NCI-H2029 treated with DMSO at 0.1 percent for 48 hours (cell line): Measurements from ENCODE around the gene MFSD11.
"Not testable (repeated sequence)": the region's sequence is repeated elsewhere in the genome, so short reads cannot be mapped to it uniquely, and the experiment has no call there.

Experiments
- DNase-seq: peaks from one replicate; lab custom pipeline; 2025; lab: John Stamatoyannopoulos, UW

MFSD11 gene

DNA sequence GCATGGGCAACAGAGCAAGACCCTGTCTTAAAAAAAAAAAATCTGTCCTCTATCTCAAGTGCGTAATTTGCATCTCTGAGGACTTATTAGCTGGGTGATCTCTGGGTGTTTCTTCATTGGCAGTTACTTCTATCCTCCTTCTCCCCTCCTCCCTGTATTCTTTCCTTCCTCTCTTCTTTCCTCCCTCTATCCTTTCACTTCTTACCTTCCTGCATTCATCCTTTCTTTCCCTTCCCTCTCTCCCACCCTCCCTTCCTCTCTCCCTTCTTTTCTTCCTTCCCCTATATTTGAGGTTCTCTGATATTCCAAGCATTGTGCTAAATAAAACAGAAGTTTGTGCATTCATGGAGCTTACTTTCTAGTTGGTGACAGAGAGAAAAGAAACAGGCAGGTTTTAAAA, 10.7 kb downstream of the MFSD11 start:
- no peak for DNase-seq

- no peak for DNase-seq
Measured at GRCh38 chr17:76751416-76751993, 13.6 kb downstream of the MFSD11 start.

DNA sequence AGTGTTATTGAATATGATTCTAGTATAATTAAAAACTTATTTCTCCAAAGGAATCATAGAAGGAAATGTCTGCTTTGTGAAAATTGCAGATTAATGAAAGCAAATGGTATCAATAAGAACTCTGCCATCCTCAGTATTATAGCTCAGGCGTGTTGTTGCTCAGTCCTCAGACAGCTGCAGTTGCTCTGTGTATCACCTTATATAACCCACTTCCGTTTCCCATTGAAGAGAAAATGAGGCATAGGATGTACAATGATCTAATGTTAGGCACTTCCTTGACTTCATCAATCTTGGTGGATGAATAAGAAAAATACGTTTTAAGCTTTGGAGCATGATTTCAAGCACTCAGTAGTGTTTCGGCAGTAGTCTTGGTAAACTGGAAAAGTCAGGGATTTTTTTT, 14.1 kb downstream of the MFSD11 start:
- DNase-seq = no peak

GRCh38 chr17:76753061-76753961, 15.4 kb downstream of the MFSD11 start:
- no peak for DNase-seq

DNA sequence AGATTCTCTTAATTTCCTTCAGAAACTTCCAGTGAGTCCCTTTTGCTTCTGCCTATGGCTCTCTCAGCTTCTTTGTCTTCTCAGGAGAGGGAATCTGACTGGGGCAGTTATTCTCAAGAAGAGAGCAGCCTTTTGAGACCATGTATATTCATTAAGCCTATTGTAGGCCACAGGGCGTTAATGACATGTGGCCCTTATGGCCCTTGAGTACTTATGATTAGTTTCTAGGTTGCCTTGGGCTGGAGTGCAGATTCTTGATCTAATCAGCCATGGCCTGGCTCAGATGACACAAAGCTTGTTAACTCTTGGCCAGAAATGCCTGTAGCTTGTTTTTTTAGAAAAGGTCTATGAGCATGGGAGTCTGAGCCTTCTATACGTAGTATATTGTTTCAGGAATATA, 17.4 kb downstream of the MFSD11 start:
- DNase-seq = no peak

GRCh38 chr17:76757256-76757655, 19.3 kb downstream of the MFSD11 start:
- no peak for DNase-seq

- no peak for DNase-seq
Measured at GRCh38 chr17:76758570-76758969, 20.7 kb downstream of the MFSD11 start.

DNA sequence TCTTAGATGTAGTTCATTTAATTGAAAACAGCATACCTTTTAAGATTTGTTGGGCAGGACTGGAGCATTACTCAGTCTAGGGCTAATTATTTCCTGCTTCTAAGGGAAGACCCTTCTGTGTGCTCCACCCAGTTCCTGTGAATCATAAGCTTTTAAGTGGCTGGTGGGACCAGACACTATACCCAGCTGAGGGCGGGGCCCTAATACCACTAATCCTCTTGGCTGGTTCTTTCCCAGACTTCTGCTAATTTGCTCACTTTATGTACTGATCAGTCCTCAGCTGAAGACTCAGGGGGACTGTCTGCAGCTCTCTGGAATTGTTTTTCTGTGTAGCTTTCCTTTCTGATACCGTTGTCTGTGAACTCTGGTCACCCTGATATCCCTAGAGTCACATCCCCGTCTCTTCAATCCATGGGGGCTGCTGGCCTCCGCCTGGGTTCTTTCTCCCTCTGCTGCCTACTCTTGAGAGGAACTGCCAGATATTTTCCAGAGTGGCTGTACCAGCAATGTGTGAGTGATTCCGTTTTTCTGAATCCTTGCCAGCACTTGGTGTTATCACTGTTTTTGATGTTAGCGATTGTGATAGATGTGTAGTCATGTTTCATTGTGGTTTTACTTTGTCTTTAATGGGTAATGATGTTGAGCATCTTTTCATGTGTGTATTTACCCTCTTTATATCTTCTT, 35.1 kb downstream of the MFSD11 start:
- no peak for DNase-seq

GRCh38 chr17:76775021-76775600, 37.2 kb downstream of the MFSD11 start:
- no peak for DNase-seq

- no peak for DNase-seq
Measured at GRCh38 chr17:76781056-76781982, 43.4 kb downstream of the MFSD11 start.

DNA sequence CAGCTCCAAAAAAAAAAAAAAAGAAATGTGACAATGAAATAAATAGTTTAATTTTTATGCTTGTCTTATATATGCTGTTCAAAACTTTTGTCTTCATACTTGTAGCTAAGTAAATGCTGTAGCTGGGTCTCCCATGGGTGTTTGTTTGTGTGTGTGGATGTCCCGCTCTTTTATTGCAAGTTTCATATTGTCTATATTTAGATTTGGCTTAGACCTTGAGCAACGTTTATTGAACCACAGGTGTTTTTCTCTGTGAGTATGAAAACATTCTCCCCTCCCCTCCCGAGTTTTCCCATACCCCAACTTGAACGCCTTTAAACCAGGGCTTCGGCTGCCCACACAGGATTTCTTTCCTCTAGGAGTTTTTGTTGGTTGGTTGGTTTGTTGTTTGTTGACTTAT, 45.2 kb downstream of the MFSD11 start:
- no peak for DNase-seq

DNA sequence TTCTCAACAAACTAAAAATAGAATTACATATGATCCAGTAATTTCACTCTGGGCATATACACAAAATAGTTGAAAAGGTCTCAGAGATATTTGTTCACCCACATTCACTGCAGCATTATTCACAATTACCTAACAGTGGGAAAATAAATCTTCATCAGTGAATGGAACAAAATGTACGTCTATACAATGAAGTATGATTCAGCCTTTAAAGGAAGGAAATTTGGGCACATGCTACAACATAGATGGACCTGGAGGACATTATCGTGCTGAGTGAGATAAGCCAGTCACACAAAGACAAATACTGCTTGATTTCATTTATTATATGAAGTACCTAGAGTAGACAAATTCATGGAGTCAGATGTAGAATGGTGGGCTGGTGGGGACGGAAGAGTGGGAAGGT, 47.0 kb downstream of the MFSD11 start:
- no peak for DNase-seq

DNA sequence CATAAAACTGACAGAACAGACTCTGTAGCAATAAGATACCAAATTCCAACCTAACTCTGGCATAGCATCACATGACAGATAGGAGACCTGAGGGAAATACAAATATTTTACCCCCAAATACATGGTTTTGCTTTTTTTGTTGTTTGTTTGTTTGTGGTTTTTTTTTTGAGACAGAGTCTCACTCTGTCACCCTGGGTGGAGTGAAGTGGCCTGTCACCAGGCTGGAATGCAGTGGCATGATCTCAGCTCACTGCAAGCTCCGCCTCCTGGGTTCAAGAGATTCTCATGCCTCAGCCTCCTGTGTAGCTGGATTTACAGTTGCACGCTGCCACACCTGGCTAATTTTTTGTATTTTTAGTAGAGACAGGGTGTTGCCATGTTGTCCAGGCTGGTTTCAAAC, 49.9 kb downstream of the MFSD11 start:
- not testable (repeated sequence) for DNase-seq

- no peak for DNase-seq
Measured at GRCh38 chr17:76789235-76789788, 51.4 kb downstream of the MFSD11 start.

DNA sequence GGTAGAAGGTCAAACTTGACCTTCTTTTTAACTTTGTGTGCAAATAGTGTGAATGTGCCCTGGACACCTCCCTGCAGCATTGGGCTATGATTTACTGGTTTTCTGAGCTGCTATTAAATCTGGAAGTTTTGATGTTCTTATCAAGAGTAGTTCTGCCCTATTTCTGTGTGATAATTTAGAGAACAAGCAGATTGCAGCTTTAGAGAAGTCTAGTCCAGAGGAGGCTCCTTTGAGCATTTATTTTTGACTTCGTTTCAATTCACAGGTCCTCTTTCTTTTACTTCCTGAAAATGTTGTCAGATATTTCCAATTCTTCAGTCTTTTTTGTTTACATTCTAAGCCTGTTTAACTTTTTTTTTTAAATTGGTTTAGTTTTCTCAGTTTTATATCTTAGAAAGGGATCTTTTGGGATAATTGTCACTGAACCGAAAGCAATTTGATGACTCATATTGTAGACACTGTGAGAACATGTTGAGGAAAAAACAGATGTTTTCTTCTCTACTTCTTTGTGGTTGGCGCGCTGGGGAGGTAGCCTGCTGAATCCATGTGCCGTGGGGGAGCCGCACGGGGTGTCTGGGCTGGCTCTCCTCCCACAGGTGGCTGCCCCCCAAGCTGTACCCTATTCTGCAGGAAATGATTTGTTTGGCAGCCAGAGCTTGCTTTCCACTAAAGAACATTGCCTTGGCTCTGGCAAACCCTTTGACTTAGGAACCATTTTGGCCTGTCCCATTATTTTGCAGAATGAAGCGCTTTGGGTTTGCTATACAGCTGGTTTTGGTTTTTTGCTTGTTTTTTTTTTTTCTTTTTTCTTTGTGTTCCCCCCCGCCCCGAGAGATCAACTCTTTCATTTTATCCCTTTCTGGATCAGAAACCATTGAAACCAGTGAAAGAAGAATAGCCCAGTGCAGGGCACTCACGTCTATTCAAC, 53.4 kb downstream of the MFSD11 start:
- DNase-seq = no peak

- DNase-seq = no peak
Measured at GRCh38 chr17:76792348-76792747, 54.4 kb downstream of the MFSD11 start.

DNA sequence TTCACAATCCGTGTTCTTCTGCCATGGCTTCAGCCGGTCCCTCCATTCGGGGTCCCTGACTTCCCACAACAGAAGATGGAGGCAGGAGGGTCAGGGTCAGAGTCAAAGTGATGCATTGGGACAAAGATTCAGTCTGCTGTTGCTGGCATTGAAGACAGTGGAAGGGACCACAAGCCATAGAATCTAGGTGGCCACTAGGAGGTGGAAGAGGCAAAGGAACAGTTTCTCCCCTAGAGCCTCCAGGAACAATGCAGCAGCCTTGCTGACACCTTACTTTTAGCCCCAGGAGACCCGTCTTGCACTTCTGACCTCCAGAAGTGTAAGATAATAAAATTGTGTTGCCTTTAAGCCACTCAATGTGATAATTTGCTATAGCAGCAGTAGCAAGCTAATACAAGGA, 55.9 kb downstream of the MFSD11 start:
- DNase-seq = no peak

DNA sequence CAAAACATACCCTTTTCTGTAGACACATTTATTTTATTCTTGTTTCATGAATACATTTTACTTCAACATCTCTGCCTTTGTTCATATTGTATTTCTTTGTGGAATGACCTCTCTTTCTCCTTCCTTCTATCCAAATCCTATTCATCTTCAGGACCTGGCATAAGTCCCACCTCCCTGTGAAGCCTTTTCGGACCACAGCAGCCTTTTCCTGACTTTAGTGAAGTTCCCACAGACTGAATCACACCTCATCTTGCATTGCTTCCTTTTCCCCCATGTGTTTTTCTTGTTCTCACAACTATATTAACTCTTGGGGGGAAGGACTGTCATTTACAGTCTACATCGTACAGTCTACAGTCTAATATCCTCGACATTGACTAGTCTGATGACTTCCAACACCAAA, 58.2 kb downstream of the MFSD11 start:
- DNase-seq = no peak

- DNase-seq = no peak
Measured at GRCh38 chr17:76797241-76797840, 59.4 kb downstream of the MFSD11 start.

- DNase-seq = no peak
Measured at GRCh38 chr17:76801706-76802105, 63.8 kb downstream of the MFSD11 start.
